ENCODE results near the gene TBC1D25.

The TBC1D25 gene

GRCh38 chrX:48601741-48602394 is 62.4 kb downstream of the TBC1D25 start:
- DNase-seq (ENCODE audit: low spot score): no peak

GRCh38 chrX:48604701-48605100 is 65.2 kb downstream of the TBC1D25 start:
- no peak for DNase-seq (ENCODE audit: low spot score)

GRCh38 chrX:48606091-48606490 is 66.6 kb downstream of the TBC1D25 start:
- no peak for DNase-seq (ENCODE audit: low spot score)

GRCh38 chrX:48611703-48612102 is 72.2 kb downstream of the TBC1D25 start:
- DNase-seq (ENCODE audit: low spot score): no peak
